Heart right ventricle (tissue), 16 donors: ENCODE data around the gene MRPL51. TPM values are rescaled to one million over a fixed set of nuclear protein-coding genes. Genes with fewer than 3 reads are reported as not detected.
A peak's percentile ranks its signal among the peaks of the same experiment; 100 is the strongest.

Source experiments
- ATAC-seq, 8 donors: fragments of 200-7000 bp; cut with Tn5 transposase; one replicate each; pipeline ENCODE4 v1.9.1; 2020; ENCODE audit warnings: mild to moderate bottlenecking in 8 of 8, moderate library complexity in 8 of 8, moderate number of reproducible peaks in 1 of 8
- DNase-seq, 2 donors: peaks; one replicate each; pipeline ENCODE4 v3.0.0-alpha.2; 2020
- H3K27ac ChIP-seq, 10 donors: fragments of 200-600 bp; sonication (generic) in 2 of 10; one replicate each; pipeline versions ENCODE4 v1.5.0 to v1.8.0; 2020 to 2022; ENCODE audit warnings: mild to moderate bottlenecking in 3 of 10
- H3K27me3 ChIP-seq, 7 donors: fragments of 200-600 bp; one replicate each; pipeline ENCODE4 v1.8.0; 2021 to 2022; ENCODE audit warnings: mild to moderate bottlenecking in 2 of 7
- H3K36me3 ChIP-seq, 9 donors: fragments of 200-600 bp; sonication (generic) in 1 of 9; one replicate each; pipeline versions ENCODE4 v1.5.0 to v1.8.0; 2020 to 2022; ENCODE audit warnings: mild to moderate bottlenecking in 2 of 9
- H3K4me1 ChIP-seq, 9 donors: fragments of 200-600 bp; sonication (generic) in 1 of 9; one replicate each; pipeline versions ENCODE4 v1.5.0 to v1.8.0; 2020 to 2022; ENCODE audit warnings: mild to moderate bottlenecking in 4 of 9
- H3K4me3 ChIP-seq, 10 donors: fragments of 200-600 bp; sonication (generic) in 2 of 10; one replicate each; pipeline versions ENCODE4 v1.5.0 to v1.8.0; 2020 to 2022; ENCODE audit warnings: mild to moderate bottlenecking in 7 of 10, moderate library complexity in 2 of 10
- H3K9me3 ChIP-seq, 11 donors: fragments of 200-600 bp in 10 of 11; sonication (generic) in 2 of 11; one replicate each; pipeline versions ENCODE4 v1.5.0 to v1.8.0; 2013 to 2022; ENCODE audit warnings: mild to moderate bottlenecking in 2 of 11, control low read depth in 1 of 11, moderate library complexity in 1 of 11
- WGBS, 2 donors: extraction: QIAGEN DNeasy Blood & Tissue Kit; methylation state at CpG; one replicate each; pipeline ENCODE4 v1.1.7; 2013; ENCODE audit warnings: inconsistent platforms in 1 of 2; 5-methylcytosine and 5-hydroxymethylcytosine counted together
- intact Hi-C, 10 donors: fragments of 100-400 bp; cut with DNase I; formaldehyde crosslinking; loops; one replicate each; pipeline versions ENCODE4 v1.11.1 to v1.14.2; 2022
- polyA plus RNA-seq, 2 donors: library from polyadenylated mRNA; stranded (reverse); fragments of 200-250 nt; gene quantifications; one replicate each; pipeline ENCODE4 v1.2.3, GENCODE V29; 2013
- total RNA-seq, 10 donors: library from RNA; stranded (reverse); fragmentation: NEBNext Ultra II Directional in 3 of 10; extraction: Animal tissue kit (Norgen Biotek cat#: 25700) in 3 of 10; gene quantifications; one replicate each; pipeline versions ENCODE4 v1.2.1 to v1.2.4, GENCODE V29; 2021 to 2023
- TF ChIP-seq, protein P1 (sequence below), 9 donors: fragments of 200-600 bp; sonication (generic) in 2 of 9; IDR thresholded peaks; one replicate each; pipeline versions ENCODE4 v1.5.0 to v1.8.0; 2021 to 2022; ENCODE audit warnings: antibody characterized with exemption in 9 of 9, mild to moderate bottlenecking in 5 of 9, moderate library complexity in 1 of 9
- donor health status: Arrhythmogenic right ventricular cardiomyopathy.
- donor health status: ischemic (EF 13 %, LVEDD 7.1; RV severe dilation, severe dysfunction).
- donor health status: healthy with polysubstance abuse.
- donor health status: DM: no; HTN: yes; CAD: no.
- donor health status: DM: no; HTN: no; CAD: no.
- donor health status: ischemic (EF 25% LVEDD 6.9; RV normal size, moderate dysfunction).
- donor health status: ischemic (EF 25% LVEDD 5.7; RV mildly dilated, moderate dysfunction).
- donor health status: healthy.
- donor health status: DM: yes; HTN: yes; CAD: no.
- donor health status: Ischemic cardiomyopathy.
- donor health status: ischemic (EF 35%, LVEDD 5.7; RV mildly dilated, moderate dysfunction).
- donor health status: nonischemic (EF 11% LVEDD 7.7; RV severe dilation, severe dysfunction).
- donor health status: DM: yes; HTN: yes; CAD: no.
- donor health status: PGD.
- donor health status: ischemic (EF 29% LVEDD 5.4; RV normal size, mild dysfunction).
- donor health status: nonischemic (EF 23%, LVEDD 6.1; RV moderate dilation, normal function).

Gene MRPL51
- total and polyA plus RNA-seq, 12 donors, result 123 to 300 (median 250) TPM

GRCh38 chr12:6532051-6532926 is 39.2 kb upstream of the MRPL51 start:
- ATAC-seq, result peak in 3 of 8 donors; percentile 0 to 5 (median 5)
- Histone ChIP-seq H3K27ac (peak overlapping the region; percentile 91 to 100 (median 98)), H3K4me3 (peak overlapping the region; percentile 81 to 99 (median 98)), H3K36me3 (peaks cover 0 to 73% (median 49%) of the 10 kb centered on the region in 9 donors), H3K4me1 (peaks cover 17 to 45% (median 39%) of the 10 kb centered on the region in 9 donors), H3K27me3 (no peaks in the 10 kb centered on the region), H3K9me3 (no peaks in the 10 kb centered on the region)
- peak in 1 of 2 donors; percentile 46 for DNase-seq
- 20 to 27% methylated on average over 20 of the region's 20 CpGs for WGBS, 2 donors
- intact Hi-C loops, result loop anchor here in 7 of 10 donors (2.0 to 10.0 kb wide), 10 partner anchors 35 to 197 kb away; partner anchors contain the start of genes NCAPD2 (in 5 of the 7), MRPL51 (in 4 of the 7), VAMP1 (in 4 of the 7) and TAPBPL (in 1 of the 7)
- TF ChIP-seq, protein P1, sequence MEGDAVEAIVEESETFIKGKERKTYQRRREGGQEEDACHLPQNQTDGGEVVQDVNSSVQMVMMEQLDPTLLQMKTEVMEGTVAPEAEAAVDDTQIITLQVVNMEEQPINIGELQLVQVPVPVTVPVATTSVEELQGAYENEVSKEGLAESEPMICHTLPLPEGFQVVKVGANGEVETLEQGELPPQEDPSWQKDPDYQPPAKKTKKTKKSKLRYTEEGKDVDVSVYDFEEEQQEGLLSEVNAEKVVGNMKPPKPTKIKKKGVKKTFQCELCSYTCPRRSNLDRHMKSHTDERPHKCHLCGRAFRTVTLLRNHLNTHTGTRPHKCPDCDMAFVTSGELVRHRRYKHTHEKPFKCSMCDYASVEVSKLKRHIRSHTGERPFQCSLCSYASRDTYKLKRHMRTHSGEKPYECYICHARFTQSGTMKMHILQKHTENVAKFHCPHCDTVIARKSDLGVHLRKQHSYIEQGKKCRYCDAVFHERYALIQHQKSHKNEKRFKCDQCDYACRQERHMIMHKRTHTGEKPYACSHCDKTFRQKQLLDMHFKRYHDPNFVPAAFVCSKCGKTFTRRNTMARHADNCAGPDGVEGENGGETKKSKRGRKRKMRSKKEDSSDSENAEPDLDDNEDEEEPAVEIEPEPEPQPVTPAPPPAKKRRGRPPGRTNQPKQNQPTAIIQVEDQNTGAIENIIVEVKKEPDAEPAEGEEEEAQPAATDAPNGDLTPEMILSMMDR (IDR thresholded peaks at IDR 0.05), result no peak

DNA sequence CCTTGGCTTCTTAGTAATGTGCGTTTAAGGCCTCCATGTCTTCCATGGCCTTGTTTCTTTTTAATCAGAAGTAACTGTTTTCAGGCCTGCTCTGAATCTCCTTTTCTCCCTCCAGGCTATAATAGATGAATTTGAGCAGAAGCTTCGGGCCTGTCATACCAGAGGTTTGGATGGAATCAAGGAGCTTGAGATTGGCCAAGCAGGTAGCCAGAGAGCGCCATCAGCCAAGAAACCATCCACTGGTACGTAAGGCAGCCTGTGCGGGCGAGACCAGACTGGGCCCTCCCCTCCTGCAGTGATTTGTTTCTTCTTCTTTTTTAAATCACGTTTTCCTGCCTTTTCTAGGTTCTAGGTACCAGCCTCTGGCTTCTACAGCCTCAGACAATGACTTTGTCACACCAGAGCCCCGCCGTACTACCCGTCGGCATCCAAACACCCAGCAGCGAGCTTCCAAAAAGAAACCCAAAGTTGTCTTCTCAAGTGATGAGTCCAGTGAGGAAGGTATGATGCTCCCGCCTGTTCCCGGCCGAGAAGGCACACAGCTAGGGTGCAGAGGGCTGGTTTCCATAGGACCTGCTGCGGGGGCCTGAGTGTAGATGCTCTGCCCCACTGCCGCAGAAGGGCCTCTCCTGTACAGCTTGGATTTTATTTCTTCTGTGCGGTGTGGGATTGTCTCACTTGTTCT is 37.7 kb upstream of the MRPL51 start:
- H3K4me3 ChIP-seq, result no peak overlapping the region
- intact Hi-C loops, result loop anchor here in 7 of 10 donors (5.0 to 10.0 kb wide), 9 partner anchors 33 to 196 kb away; partner anchors contain the start of genes MRPL51 (in 4 of the 7), NCAPD2 (in 4 of the 7), VAMP1 (in 4 of the 7) and TAPBPL (in 1 of the 7)
- no peak for DNase-seq
- TF ChIP-seq, protein P1 (IDR thresholded peaks at IDR 0.05), result no peak
- H3K27ac ChIP-seq, result peak overlapping the region in 1 of 10 donors; percentile 99
- peaks cover 0 to 73% (median 50%) of the 10 kb centered on the region in 9 donors for H3K36me3 ChIP-seq
- WGBS, 2 donors, result 95 to 96% methylated on average over 18 of the region's 18 CpGs
- H3K27me3 ChIP-seq, result no peaks in the 10 kb centered on the region
- H3K9me3 ChIP-seq, result no peaks in the 10 kb centered on the region
- peaks cover 3 to 29% (median 24%) of the 10 kb centered on the region in 9 donors for H3K4me1 ChIP-seq
- no peak for ATAC-seq

DNA sequence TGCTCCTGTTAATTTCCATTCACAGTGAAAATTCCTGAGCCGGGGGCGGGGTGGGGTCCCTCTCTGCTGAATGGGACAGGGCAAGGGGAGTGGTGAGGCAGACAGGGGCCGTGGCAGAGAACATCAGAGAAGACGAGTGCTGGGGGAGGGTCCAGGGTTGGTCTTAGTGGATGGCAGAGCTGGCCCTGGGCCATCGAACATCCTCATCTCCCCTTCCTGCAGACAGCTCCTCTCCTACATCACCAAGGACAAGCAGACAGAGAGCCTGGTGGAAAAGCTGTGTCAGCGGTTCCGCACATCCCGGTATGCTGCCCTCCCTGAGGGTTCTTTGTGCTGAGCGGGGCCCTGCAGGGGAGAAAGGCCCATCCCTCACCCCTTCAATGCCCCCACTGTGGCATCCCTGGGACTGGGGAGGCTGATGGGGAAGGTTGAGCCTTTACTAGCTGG is 36.3 kb upstream of the MRPL51 start:
- 76 to 85% methylated on average over 9 of the region's 9 CpGs for WGBS, 2 donors
- no peak for DNase-seq

More for the DNA sequence above, 36.3 kb upstream of the MRPL51 start:
- H3K36me3 ChIP-seq, result peaks cover 0 to 77% (median 63%) of the 10 kb centered on the region in 9 donors
- H3K27me3 ChIP-seq, result no peaks in the 10 kb centered on the region
- no peaks in the 10 kb centered on the region for H3K9me3 ChIP-seq
- TF ChIP-seq, protein P1 (IDR thresholded peaks at IDR 0.05), result no peak
- no peak overlapping the region for H3K4me3 ChIP-seq
- intact Hi-C loops, result no loop called here
- peak overlapping the region in 1 of 10 donors; percentile 15 for H3K27ac ChIP-seq
- no peak for ATAC-seq
- H3K4me1 ChIP-seq, result peaks cover 3 to 25% (median 20%) of the 10 kb centered on the region in 9 donors
